HL-60 (cell line): ENCODE data around the gene UTF1.

Source experiments
- GABPA ChIP-seq: IDR thresholded peaks from 2 replicates; pipeline ENCODE4 v1.6.1; 2012; ENCODE audit warnings: low read depth
- POLR2AphosphoS5 ChIP-seq: IDR thresholded peaks from 2 replicates; pipeline ENCODE4 v1.6.1; 2012; ENCODE audit warnings: low read depth
- TF ChIP-seq, protein P1 (sequence below): IDR thresholded peaks from one replicate; pipeline ENCODE4 v1.5.1; 2011; ENCODE audit warnings: low read length, control low read depth, inconsistent platforms; ENCODE audit not compliant: insufficient read depth
- TF ChIP-seq, protein P2 (sequence below): IDR thresholded peaks from 2 replicates; pipeline ENCODE4 v1.6.1; 2012; ENCODE audit warnings: low read depth; ENCODE audit not compliant: insufficient replicate concordance

DNA sequence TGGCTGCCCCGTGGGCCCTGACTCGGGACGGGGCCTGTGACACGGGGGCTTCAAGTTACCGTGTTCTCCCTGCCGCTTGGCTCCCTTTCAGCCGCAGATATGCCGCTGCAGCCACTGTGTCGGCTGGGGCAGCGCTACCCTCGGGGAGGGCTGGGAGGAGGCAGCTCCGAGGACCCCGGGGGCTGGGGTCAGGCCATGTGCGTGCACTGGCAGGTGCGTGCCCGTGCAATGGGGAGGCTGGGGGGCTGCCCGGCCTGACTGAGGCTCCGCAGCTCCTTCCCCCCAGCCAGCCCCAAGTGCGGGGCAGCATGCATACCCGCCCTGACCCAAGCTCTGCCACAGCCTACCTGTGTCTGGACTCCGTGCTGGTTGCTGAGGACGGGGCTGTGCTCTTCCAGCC is 40.8 kb upstream of the UTF1 start:
- TF ChIP-seq, protein P1, sequence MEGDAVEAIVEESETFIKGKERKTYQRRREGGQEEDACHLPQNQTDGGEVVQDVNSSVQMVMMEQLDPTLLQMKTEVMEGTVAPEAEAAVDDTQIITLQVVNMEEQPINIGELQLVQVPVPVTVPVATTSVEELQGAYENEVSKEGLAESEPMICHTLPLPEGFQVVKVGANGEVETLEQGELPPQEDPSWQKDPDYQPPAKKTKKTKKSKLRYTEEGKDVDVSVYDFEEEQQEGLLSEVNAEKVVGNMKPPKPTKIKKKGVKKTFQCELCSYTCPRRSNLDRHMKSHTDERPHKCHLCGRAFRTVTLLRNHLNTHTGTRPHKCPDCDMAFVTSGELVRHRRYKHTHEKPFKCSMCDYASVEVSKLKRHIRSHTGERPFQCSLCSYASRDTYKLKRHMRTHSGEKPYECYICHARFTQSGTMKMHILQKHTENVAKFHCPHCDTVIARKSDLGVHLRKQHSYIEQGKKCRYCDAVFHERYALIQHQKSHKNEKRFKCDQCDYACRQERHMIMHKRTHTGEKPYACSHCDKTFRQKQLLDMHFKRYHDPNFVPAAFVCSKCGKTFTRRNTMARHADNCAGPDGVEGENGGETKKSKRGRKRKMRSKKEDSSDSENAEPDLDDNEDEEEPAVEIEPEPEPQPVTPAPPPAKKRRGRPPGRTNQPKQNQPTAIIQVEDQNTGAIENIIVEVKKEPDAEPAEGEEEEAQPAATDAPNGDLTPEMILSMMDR: no peak
- TF ChIP-seq POLR2AphosphoS5 (no peak), GABPA (no peak)
- TF ChIP-seq, protein P2, sequence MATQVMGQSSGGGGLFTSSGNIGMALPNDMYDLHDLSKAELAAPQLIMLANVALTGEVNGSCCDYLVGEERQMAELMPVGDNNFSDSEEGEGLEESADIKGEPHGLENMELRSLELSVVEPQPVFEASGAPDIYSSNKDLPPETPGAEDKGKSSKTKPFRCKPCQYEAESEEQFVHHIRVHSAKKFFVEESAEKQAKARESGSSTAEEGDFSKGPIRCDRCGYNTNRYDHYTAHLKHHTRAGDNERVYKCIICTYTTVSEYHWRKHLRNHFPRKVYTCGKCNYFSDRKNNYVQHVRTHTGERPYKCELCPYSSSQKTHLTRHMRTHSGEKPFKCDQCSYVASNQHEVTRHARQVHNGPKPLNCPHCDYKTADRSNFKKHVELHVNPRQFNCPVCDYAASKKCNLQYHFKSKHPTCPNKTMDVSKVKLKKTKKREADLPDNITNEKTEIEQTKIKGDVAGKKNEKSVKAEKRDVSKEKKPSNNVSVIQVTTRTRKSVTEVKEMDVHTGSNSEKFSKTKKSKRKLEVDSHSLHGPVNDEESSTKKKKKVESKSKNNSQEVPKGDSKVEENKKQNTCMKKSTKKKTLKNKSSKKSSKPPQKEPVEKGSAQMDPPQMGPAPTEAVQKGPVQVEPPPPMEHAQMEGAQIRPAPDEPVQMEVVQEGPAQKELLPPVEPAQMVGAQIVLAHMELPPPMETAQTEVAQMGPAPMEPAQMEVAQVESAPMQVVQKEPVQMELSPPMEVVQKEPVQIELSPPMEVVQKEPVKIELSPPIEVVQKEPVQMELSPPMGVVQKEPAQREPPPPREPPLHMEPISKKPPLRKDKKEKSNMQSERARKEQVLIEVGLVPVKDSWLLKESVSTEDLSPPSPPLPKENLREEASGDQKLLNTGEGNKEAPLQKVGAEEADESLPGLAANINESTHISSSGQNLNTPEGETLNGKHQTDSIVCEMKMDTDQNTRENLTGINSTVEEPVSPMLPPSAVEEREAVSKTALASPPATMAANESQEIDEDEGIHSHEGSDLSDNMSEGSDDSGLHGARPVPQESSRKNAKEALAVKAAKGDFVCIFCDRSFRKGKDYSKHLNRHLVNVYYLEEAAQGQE: no peak
